MM.1S (cell line): ENCODE data around the gene LAMTOR1.

Experiments
- DNase-seq: peaks from one replicate; pipeline ENCODE4 v3.0.0-alpha.2; 2015
- H2AFZ ChIP-seq: fragments of 300-600 bp; sonication (generic); 2 replicates; pipeline ENCODE4 v1.6.0; 2016; ENCODE audit warnings: antibody characterized with exemption, low read length
- H3F3A ChIP-seq: fragments of 300-600 bp; sonication (generic); 2 replicates; pipeline ENCODE4 v1.6.1; 2016; ENCODE audit warnings: mild to moderate bottlenecking, antibody characterized with exemption, low read length, moderate library complexity, mixed read lengths; ENCODE audit not compliant: insufficient read depth
- H3K27ac ChIP-seq: fragments of 300-600 bp; sonication (generic); 2 replicates; pipeline ENCODE4 v1.5.1; 2016; ENCODE audit warnings: mild to moderate bottlenecking, low read length
- H3K27me3 ChIP-seq: fragments of 300-600 bp; sonication (generic); replicated peaks from 2 replicates; pipeline ENCODE4 v1.6.0; 2016; ENCODE audit warnings: low read length; ENCODE audit not compliant: insufficient read depth
- H3K36me3 ChIP-seq: fragments of 300-600 bp; sonication (generic); replicated peaks from 2 replicates; pipeline ENCODE4 v1.6.1; 2016; ENCODE audit warnings: mild to moderate bottlenecking, low read length, mixed read lengths; ENCODE audit not compliant: insufficient read depth
- H3K4me1 ChIP-seq: fragments of 300-600 bp; sonication (generic); 2 replicates; pipeline ENCODE4 v1.6.1; 2016; ENCODE audit warnings: low read length, mixed read lengths
- H3K4me2 ChIP-seq: fragments of 300-600 bp; sonication (generic); 2 replicates; pipeline ENCODE4 v1.6.0; 2016; ENCODE audit warnings: low read depth, low read length
- H3K4me3 ChIP-seq: fragments of 300-600 bp; sonication (generic); 2 replicates; pipeline ENCODE4 v1.5.1; 2016; ENCODE audit warnings: low read length, mixed read lengths
- H3K79me2 ChIP-seq: fragments of 300-600 bp; sonication (generic); 2 replicates; pipeline ENCODE4 v1.6.1; 2016; ENCODE audit warnings: mixed run types, low read length, mixed read lengths
- H3K9ac ChIP-seq: fragments of 300-600 bp; sonication (generic); 2 replicates; pipeline ENCODE4 v1.6.1; 2016; ENCODE audit warnings: low read length, mixed read lengths
- H3K9me2 ChIP-seq: fragments of 300-600 bp; sonication (generic); replicated peaks from 2 replicates; pipeline ENCODE4 v1.6.1; 2016; ENCODE audit warnings: mild to moderate bottlenecking, low read length, mixed read lengths; ENCODE audit not compliant: insufficient read depth
- H3K9me3 ChIP-seq: fragments of 300-600 bp; sonication (generic); replicated peaks from 2 replicates; pipeline ENCODE4 v1.6.1; 2016; ENCODE audit warnings: mild to moderate bottlenecking, low read length, mixed read lengths; ENCODE audit not compliant: insufficient read depth
- H4K20me1 ChIP-seq: fragments of 300-600 bp; sonication (generic); 2 replicates; pipeline ENCODE4 v1.6.1; 2016; ENCODE audit warnings: mild to moderate bottlenecking, low read length, moderate library complexity, mixed read lengths; ENCODE audit not compliant: insufficient read depth
- EZH2 ChIP-seq: fragments of 300-600 bp; sonication (generic); optimal IDR thresholded peaks from 2 replicates; pipeline ENCODE3; 2017; ENCODE audit warnings: low read depth, mild to moderate bottlenecking, antibody characterized with exemption, low read length, mixed read lengths
- EZH2phosphoT487 ChIP-seq: fragments of 300-600 bp; sonication (generic); IDR thresholded peaks from 2 replicates; pipeline ENCODE4 v1.6.1; 2018; ENCODE audit warnings: antibody characterized with exemption, low read length
- TF ChIP-seq, protein P1 (sequence below): fragments of 300-600 bp; sonication (generic); IDR thresholded peaks from 2 replicates; pipeline ENCODE4 v1.5.1; 2016; ENCODE audit warnings: antibody characterized with exemption, low read length, mixed read lengths

Gene LAMTOR1

DNA sequence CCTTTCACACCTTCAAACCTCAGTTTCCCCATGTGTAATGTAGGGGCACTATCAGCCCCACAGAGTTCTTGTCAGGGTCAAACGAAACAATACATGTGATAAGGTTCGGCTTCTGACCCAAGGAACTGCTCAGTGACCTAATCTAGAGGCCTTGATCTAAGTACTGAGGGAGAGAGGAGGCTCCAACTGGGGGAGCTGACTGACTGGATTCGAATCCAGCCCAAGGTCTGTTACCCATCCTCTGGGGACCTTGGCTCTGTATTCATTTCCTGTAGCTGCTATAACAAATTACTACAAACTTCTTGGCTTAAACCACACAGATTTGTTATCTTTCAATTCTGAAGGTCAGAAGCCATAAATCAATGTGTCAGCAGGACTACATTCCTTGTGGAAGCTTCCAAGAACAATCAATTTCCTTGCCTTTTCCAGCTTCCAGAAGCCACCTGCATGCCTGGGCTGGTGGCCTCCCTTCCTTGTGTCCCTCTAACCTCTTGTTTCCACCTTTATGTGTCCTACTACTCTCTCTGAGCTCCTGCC is 20.1 kb upstream of the LAMTOR1 start:
- no peaks in the 10 kb centered on the region for H3K9me3 ChIP-seq

DNA sequence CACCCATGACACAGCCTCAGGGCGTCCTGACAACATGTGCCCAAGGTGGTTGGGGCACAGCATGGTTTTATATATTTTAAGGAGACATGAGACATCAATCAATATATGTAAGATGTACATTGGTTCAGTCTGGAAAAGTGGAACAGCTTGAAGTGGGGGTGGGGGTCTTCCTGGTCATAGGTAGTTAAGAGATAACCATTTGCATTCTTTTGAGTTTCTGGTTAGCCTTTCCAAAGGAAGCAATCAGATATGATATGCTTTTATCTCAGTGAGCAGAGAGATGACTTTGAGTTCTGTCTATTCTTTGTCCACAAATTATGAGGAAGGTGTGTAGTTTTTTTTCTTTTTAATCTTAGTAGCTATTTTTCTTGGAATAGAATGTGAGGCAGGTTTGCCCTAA is 19.5 kb upstream of the LAMTOR1 start:
- Histone ChIP-seq H2AFZ (no peak overlapping the region), H3K9me2 (no peaks in the 10 kb centered on the region), H3K4me1 (no peaks in the 10 kb centered on the region), H4K20me1 (no peaks in the 10 kb centered on the region), H3F3A (no peaks in the 10 kb centered on the region), H3K36me3 (no peaks in the 10 kb centered on the region), H3K27ac (no peak overlapping the region), H3K4me3 (no peak overlapping the region), H3K4me2 (no peak overlapping the region), H3K9me3 (no peaks in the 10 kb centered on the region), H3K9ac (no peak overlapping the region), H3K79me2 (no peaks in the 10 kb centered on the region), H3K27me3 (no peaks in the 10 kb centered on the region)
- no peak for DNase-seq
- TF ChIP-seq EZH2 (no peak), EZH2phosphoT487 (no peak)
- TF ChIP-seq, protein P1, sequence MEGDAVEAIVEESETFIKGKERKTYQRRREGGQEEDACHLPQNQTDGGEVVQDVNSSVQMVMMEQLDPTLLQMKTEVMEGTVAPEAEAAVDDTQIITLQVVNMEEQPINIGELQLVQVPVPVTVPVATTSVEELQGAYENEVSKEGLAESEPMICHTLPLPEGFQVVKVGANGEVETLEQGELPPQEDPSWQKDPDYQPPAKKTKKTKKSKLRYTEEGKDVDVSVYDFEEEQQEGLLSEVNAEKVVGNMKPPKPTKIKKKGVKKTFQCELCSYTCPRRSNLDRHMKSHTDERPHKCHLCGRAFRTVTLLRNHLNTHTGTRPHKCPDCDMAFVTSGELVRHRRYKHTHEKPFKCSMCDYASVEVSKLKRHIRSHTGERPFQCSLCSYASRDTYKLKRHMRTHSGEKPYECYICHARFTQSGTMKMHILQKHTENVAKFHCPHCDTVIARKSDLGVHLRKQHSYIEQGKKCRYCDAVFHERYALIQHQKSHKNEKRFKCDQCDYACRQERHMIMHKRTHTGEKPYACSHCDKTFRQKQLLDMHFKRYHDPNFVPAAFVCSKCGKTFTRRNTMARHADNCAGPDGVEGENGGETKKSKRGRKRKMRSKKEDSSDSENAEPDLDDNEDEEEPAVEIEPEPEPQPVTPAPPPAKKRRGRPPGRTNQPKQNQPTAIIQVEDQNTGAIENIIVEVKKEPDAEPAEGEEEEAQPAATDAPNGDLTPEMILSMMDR = no peak

More for the DNA sequence above, 20.1 kb upstream of the LAMTOR1 start:
- H3K9me2 ChIP-seq = no peaks in the 10 kb centered on the region
- TF ChIP-seq EZH2 = no peak
- TF ChIP-seq, protein P1 = no peak
- TF ChIP-seq EZH2phosphoT487 = no peak
- H3K4me3 ChIP-seq = no peak overlapping the region
- H3K4me2 ChIP-seq = no peak overlapping the region
- H3K36me3 ChIP-seq = no peaks in the 10 kb centered on the region
- no peaks in the 10 kb centered on the region for H3K4me1 ChIP-seq
- H4K20me1 ChIP-seq = no peaks in the 10 kb centered on the region
- no peak for DNase-seq
- H2AFZ ChIP-seq = no peak overlapping the region
- no peak overlapping the region for H3K27ac ChIP-seq
- H3F3A ChIP-seq = no peaks in the 10 kb centered on the region
- H3K79me2 ChIP-seq = no peaks in the 10 kb centered on the region
- no peak overlapping the region for H3K9ac ChIP-seq
- no peaks in the 10 kb centered on the region for H3K27me3 ChIP-seq

DNA sequence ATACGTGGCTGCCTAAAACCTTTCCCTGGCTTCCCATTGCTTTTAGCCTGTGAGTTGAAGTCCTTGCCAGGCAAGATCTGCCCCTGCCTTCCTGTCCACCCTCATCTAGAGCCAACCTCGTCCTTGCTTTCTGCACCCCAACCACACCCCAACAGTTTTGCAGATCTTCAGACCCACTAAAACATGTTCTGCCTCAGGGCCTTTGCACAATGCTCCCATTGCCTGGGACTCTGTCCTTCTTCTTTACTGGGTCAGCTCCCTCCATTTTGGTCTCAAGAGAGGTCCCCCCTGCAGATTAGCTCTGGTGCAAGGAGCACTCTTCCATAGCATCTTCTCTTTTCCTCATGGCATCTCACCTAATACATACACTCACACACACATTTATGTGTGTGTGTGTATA is 17.8 kb upstream of the LAMTOR1 start:
- H3K9me2 ChIP-seq = no peaks in the 10 kb centered on the region
- H3K27ac ChIP-seq = no peak overlapping the region
- no peaks in the 10 kb centered on the region for H4K20me1 ChIP-seq
- no peaks in the 10 kb centered on the region for H3K4me1 ChIP-seq
- no peak overlapping the region for H2AFZ ChIP-seq
- H3K79me2 ChIP-seq = no peaks in the 10 kb centered on the region
- H3K9ac ChIP-seq = no peak overlapping the region
- no peak overlapping the region for H3K4me2 ChIP-seq
- TF ChIP-seq, protein P1 = no peak
- TF ChIP-seq EZH2 (no peak), EZH2phosphoT487 (no peak)
- H3K27me3 ChIP-seq = no peaks in the 10 kb centered on the region
- no peaks in the 10 kb centered on the region for H3F3A ChIP-seq
- no peaks in the 10 kb centered on the region for H3K36me3 ChIP-seq
- H3K4me3 ChIP-seq = no peak overlapping the region
- H3K9me3 ChIP-seq = no peaks in the 10 kb centered on the region
- DNase-seq = no peak
